Measurements from ENCODE around the gene IL11. TPM values are rescaled to one million over a fixed set of nuclear protein-coding genes. Genes with fewer than 3 reads are reported as not detected.

IL11 gene
- total and polyA plus RNA-seq, 4 donors = 0.23 to 2.1 (median 0.27) TPM; not detected in 1

DNA sequence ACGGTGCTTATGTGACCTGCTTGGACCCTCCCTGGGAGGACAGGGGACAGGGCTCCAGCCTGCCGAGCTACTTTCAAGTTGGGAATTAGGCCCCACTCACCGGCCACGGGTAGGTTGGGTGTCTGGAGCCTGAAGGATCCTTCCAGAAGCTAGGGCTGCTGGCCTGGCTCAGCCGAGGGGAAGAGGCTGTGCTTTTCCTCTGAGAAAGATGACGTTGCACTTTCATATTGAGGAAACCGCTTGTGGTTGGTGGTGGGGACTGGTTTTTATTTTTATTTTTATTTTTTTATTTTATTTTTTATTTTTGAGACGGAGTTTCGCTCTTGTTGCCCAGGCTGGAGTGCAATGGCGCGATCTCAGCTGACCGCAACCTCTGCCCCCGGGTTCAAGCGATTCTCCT is 45.1 kb downstream of the IL11 start, which contains the start of gene TMEM150B:
TSS of gene TMEM150B (minus strand) at position 170 of the 400 bp plus-strand sequence. CDS start 4,305 bp downstream, outside the sequence.
- Histone ChIP-seq H3K4me3 (ENCODE audit: low read length in 2 of 2) (no peak within 1 kb of the TSS), H3K27ac (ENCODE audit: low read depth in 1 of 2, low read length in 2 of 2) (no peak within 1 kb of the TSS), H3K9me3 (ENCODE audit: control insufficient read depth, low read length) (no peaks in the 10 kb centered on the region), H3K27me3 (ENCODE audit: control insufficient read depth in 1 of 2, insufficient read depth in 2 of 2, low read length in 1 of 2) (no peaks in the 10 kb centered on the region), H3K4me1 (ENCODE audit: control insufficient read depth in 1 of 2, insufficient read depth in 2 of 2, low read length in 2 of 2) (peaks cover 0 to 3% of the 10 kb centered on the region in 2 donors), H3K36me3 (ENCODE audit: control insufficient read depth in 1 of 2, insufficient read depth in 2 of 2, low read length in 1 of 2) (no peaks in the 10 kb centered on the region)
- WGBS, 2 donors = 83 to 84% methylated on average over 14 of the region's 14 CpGs
- ATAC-seq (ENCODE audit: low FRiP score) (peak; percentile 38), DNase-seq (no peak)
- intact Hi-C loops (cut with DNase I) = no loop called here

DNA sequence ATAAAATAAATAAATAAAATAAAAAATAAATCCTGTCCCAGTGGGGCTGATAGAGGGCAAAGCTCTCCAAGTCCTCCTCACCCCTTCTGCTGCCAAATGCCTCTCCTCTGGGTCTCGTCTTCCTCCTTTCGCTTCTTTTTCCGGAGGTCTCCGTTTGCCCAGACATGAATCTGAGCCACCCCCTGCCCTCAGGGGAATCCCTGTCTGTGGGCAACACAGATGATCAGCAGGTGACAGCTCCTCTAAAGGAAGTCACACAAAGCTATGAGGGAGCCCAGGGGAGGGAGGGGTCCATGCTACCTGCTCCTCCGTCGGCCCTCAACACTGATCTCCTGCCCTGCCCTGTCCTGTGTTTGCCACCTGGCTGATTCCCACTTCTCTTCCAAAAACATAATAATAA is 45.6 kb downstream of the IL11 start:
- 76 to 91% methylated on average over 6 of the region's 6 CpGs for WGBS, 2 donors
- intact Hi-C loops (cut with DNase I) = no loop called here
- Histone ChIP-seq H3K27me3 (ENCODE audit: control insufficient read depth in 1 of 2, insufficient read depth in 2 of 2, low read length in 1 of 2) (no peaks in the 10 kb centered on the region), H3K27ac (ENCODE audit: low read depth in 1 of 2, low read length in 2 of 2) (no peak overlapping the region), H3K4me1 (ENCODE audit: control insufficient read depth in 1 of 2, insufficient read depth in 2 of 2, low read length in 2 of 2) (peaks cover 0 to 3% of the 10 kb centered on the region in 2 donors), H3K4me3 (ENCODE audit: low read length in 2 of 2) (no peak overlapping the region), H3K9me3 (ENCODE audit: control insufficient read depth, low read length) (no peaks in the 10 kb centered on the region), H3K36me3 (ENCODE audit: control insufficient read depth in 1 of 2, insufficient read depth in 2 of 2, low read length in 1 of 2) (no peaks in the 10 kb centered on the region)
- DNase-seq (no peak), ATAC-seq (ENCODE audit: low FRiP score) (no peak)

DNA sequence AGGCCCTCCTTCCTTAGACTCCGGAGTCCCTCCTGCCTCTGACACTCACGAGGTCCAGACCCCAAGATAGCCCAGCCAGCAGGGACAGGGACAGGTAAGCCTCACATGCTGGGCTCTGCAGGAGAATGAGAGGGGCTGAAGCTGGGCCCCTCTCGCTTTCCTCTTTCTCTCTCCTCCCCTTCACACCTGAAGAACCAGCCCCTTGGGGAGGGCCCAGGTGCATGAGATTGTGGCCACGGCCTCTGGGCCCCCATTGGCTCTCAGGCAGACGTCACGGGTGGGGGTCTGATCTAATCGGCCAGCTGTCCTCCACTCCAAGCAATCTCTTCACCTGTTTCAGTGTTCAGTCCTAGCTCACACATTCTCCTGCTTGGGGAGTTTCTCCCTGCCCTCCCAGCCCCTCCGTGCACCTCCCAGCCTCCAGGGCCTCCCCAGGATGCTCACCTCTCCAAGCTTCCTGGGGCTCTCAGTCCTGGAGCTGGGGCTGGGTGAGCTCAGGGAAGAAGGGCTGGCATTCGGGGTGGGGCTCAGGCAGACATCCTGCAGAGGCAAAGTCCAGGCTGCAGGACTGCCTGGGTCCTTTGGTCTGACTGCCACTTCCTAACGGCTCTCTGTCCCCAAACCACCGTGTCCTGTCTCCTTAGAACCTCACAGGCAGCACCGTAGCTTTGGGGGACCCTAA is 47.9 kb downstream of the IL11 start:
- Histone ChIP-seq H3K4me1 (ENCODE audit: control insufficient read depth in 1 of 2, insufficient read depth in 2 of 2, low read length in 2 of 2) (no peaks in the 10 kb centered on the region), H3K27me3 (ENCODE audit: control insufficient read depth in 1 of 2, insufficient read depth in 2 of 2, low read length in 1 of 2) (no peaks in the 10 kb centered on the region), H3K9me3 (ENCODE audit: control insufficient read depth, low read length) (no peaks in the 10 kb centered on the region), H3K36me3 (ENCODE audit: control insufficient read depth in 1 of 2, insufficient read depth in 2 of 2, low read length in 1 of 2) (no peaks in the 10 kb centered on the region), H3K27ac (ENCODE audit: low read depth in 1 of 2, low read length in 2 of 2) (no peak overlapping the region), H3K4me3 (ENCODE audit: low read length in 2 of 2) (no peak overlapping the region)
- intact Hi-C loops (cut with DNase I) = no loop called here
- DNase-seq (no peak), ATAC-seq (ENCODE audit: low FRiP score) (no peak)
- 58 to 69% methylated on average over 12 of the region's 12 CpGs for whole genome bisulfite sequencing, 2 donors

DNA sequence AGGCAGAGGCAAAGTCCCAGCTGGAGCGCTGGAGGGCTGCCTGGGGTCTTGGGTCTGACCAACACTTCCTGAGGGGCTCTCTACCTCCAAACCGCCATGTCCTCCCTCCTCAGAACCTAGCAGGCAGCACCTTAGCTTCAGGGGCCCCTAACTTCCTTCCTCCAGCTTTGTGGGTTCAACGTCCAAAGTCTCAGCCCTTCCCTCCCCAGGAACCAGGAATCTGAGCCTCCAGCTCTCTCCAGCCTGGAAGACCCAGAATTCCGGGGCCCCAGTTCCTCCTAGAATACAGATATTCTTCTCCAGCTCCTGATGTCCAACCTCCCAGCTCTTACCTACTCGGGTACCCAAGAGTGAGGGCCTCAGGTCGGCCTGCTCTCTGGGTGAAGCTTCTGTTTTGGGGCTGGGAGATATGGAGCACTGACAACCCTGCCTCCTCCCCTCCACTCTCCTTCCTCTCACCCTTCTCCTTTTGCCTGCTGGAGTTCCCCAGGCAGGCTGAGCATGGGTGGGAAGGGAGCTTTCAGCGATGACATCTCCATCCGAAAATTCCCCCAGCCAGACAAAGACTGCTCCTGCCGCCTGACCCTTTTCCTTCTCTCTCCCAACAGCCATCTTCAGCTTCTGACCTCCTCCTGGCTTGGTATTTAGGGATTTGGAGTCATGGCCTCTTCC is 48.7 kb downstream of the IL11 start:
- ATAC-seq (ENCODE audit: low FRiP score) = no peak
- no peak overlapping the region for H3K27ac ChIP-seq (ENCODE audit: low read depth in 1 of 2, low read length in 2 of 2)
- WGBS, 2 donors = 84 to 87% methylated on average over 9 of the region's 9 CpGs

DNA sequence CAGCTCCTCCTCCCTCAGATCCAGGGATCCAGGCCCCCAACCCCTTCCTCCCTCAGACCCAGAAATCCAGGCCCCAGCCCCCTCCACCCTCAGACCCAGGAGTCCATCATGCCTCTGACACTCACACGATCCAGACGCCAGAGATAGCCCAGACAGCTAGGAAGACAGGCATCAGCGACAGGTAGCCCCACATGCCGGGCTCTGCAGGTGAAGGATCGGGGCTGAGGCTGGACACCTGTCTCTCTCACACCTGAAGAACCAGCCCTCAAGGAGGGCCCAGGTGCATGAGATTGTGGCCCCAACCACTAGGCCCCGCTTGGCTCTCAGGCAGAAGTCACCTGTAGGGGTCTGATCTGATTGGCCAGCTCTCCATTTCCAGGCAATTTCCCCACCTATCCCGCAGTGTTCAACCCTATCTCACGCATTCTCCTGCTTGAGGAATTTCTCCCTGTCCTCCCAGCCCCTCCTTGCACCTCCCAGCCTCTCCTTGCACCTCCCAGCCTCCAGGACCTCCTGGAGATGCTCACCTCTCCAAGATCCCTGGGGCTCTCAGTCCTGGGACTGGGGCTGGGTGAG is 49.3 kb downstream of the IL11 start:
- Histone ChIP-seq H3K4me3 (ENCODE audit: low read length in 2 of 2) (no peak overlapping the region), H3K4me1 (ENCODE audit: control insufficient read depth in 1 of 2, insufficient read depth in 2 of 2, low read length in 2 of 2) (no peaks in the 10 kb centered on the region), H3K27me3 (ENCODE audit: control insufficient read depth in 1 of 2, insufficient read depth in 2 of 2, low read length in 1 of 2) (no peaks in the 10 kb centered on the region), H3K27ac (ENCODE audit: low read depth in 1 of 2, low read length in 2 of 2) (no peak overlapping the region), H3K36me3 (ENCODE audit: control insufficient read depth in 1 of 2, insufficient read depth in 2 of 2, low read length in 1 of 2) (no peaks in the 10 kb centered on the region), H3K9me3 (ENCODE audit: control insufficient read depth, low read length) (no peaks in the 10 kb centered on the region)
- DNase-seq (no peak), ATAC-seq (ENCODE audit: low FRiP score) (no peak)
- 87 to 88% methylated on average over 8 of the region's 8 CpGs for WGBS, 2 donors
- intact Hi-C loops (cut with DNase I) = no loop called here

More for the DNA sequence above, 48.7 kb downstream of the IL11 start:
- intact Hi-C loops (cut with DNase I) = no loop called here
- Histone ChIP-seq H3K4me3 (ENCODE audit: low read length in 2 of 2) (no peak overlapping the region), H3K4me1 (ENCODE audit: control insufficient read depth in 1 of 2, insufficient read depth in 2 of 2, low read length in 2 of 2) (no peaks in the 10 kb centered on the region), H3K9me3 (ENCODE audit: control insufficient read depth, low read length) (no peaks in the 10 kb centered on the region), H3K27me3 (ENCODE audit: control insufficient read depth in 1 of 2, insufficient read depth in 2 of 2, low read length in 1 of 2) (no peaks in the 10 kb centered on the region), H3K36me3 (ENCODE audit: control insufficient read depth in 1 of 2, insufficient read depth in 2 of 2, low read length in 1 of 2) (no peaks in the 10 kb centered on the region)
- no peak for DNase-seq

DNA sequence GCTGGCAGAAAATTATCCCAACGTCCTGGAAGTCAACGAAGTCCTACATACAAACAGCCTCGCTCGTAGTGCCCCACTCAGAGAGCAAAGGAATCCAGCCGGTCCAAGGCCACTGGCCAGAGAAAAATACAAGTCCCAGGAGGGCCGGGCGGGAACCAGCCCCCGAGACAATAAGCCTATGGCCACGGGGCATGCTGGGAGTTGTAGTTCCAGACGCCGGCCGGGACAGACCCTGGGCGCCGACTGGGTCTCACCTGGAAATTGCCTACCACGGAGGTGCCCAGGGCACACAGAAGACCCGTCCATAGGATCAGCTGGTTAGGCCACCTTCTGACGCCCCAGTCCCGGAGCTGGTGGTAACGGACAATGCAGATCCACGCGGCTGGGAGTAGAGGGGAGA is 50.5 kb downstream of the IL11 start:
- intact Hi-C loops (cut with DNase I) = no loop called here
- ATAC-seq (ENCODE audit: low FRiP score) (peak; percentile 66), DNase-seq (no peak)

DNA sequence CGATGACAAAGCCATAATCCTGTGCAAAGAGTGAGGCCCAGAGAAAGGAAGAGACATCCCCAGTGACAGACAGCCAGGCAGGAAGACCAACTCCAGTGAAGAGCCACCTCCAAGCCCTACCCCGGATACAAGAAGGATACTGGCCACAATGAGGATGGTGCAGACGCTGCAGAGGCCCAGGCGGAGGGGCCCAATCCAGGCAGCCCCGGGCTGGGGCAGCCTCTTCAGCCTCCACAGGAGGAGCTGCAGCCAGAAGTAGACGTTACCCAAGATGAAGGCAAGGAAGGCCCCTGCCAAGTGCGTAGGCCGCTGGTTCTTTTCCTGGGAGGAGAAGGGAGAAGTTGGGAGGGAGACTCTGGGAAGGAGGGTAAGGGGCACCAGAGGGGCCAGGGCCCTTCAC is 53.6 kb downstream of the IL11 start:
- intact Hi-C loops (cut with DNase I) = no loop called here
- Histone ChIP-seq H3K27ac (ENCODE audit: low read depth in 1 of 2, low read length in 2 of 2) (no peak overlapping the region), H3K9me3 (ENCODE audit: control insufficient read depth, low read length) (no peaks in the 10 kb centered on the region), H3K27me3 (ENCODE audit: control insufficient read depth in 1 of 2, insufficient read depth in 2 of 2, low read length in 1 of 2) (no peaks in the 10 kb centered on the region), H3K4me3 (ENCODE audit: low read length in 2 of 2) (no peak overlapping the region), H3K4me1 (ENCODE audit: control insufficient read depth in 1 of 2, insufficient read depth in 2 of 2, low read length in 2 of 2) (no peaks in the 10 kb centered on the region), H3K36me3 (ENCODE audit: control insufficient read depth in 1 of 2, insufficient read depth in 2 of 2, low read length in 1 of 2) (no peaks in the 10 kb centered on the region)
- 81 to 82% methylated on average over 8 of the region's 8 CpGs for WGBS, 2 donors
- DNase-seq = no peak
- no peak for ATAC-seq (ENCODE audit: low FRiP score)

More for the DNA sequence above, 50.5 kb downstream of the IL11 start:
- no peak overlapping the region for H3K4me3 ChIP-seq (ENCODE audit: low read length in 2 of 2)
- H3K9me3 ChIP-seq (ENCODE audit: control insufficient read depth, low read length) = no peaks in the 10 kb centered on the region
- H3K27ac ChIP-seq (ENCODE audit: low read depth in 1 of 2, low read length in 2 of 2) = no peak overlapping the region
- no peaks in the 10 kb centered on the region for H3K4me1 ChIP-seq (ENCODE audit: control insufficient read depth in 1 of 2, insufficient read depth in 2 of 2, low read length in 2 of 2)
- H3K27me3 ChIP-seq (ENCODE audit: control insufficient read depth in 1 of 2, insufficient read depth in 2 of 2, low read length in 1 of 2) = no peaks in the 10 kb centered on the region
- H3K36me3 ChIP-seq (ENCODE audit: control insufficient read depth in 1 of 2, insufficient read depth in 2 of 2, low read length in 1 of 2) = no peaks in the 10 kb centered on the region
- whole genome bisulfite sequencing, 2 donors = 8 to 10% methylated on average over 21 of the region's 21 CpGs

DNA sequence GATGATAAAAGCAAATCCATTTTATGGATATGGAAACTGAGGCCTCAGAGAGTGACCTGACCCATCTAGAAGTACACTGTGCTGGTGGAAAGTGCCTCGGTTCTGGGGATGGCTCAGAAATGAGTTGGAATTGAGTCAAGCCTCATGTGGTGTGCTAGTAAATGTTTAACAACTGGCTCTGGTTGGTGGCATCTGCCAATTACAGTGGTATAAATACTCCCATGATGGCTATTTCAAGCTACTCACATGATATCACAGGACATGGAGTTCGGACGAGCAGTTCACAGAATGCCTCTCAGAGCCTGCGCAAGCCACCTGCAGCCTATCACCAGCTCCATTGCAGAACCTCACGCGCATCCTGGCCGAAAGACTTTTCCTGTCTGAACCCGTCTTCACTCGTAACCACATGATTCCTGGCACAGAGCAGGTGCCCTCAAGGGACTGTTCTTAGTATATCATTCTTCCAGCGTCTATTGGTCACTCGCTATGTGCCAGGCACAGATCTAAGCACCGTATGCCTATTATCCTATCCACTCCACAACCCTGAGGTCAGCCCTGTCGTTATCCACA is 54.2 kb downstream of the IL11 start:
- Histone ChIP-seq H3K27ac (ENCODE audit: low read depth in 1 of 2, low read length in 2 of 2) (no peak overlapping the region), H3K4me3 (ENCODE audit: low read length in 2 of 2) (no peak overlapping the region), H3K9me3 (ENCODE audit: control insufficient read depth, low read length) (no peaks in the 10 kb centered on the region), H3K4me1 (ENCODE audit: control insufficient read depth in 1 of 2, insufficient read depth in 2 of 2, low read length in 2 of 2) (no peaks in the 10 kb centered on the region), H3K27me3 (ENCODE audit: control insufficient read depth in 1 of 2, insufficient read depth in 2 of 2, low read length in 1 of 2) (no peaks in the 10 kb centered on the region), H3K36me3 (ENCODE audit: control insufficient read depth in 1 of 2, insufficient read depth in 2 of 2, low read length in 1 of 2) (no peaks in the 10 kb centered on the region)
- 86 to 87% methylated on average over 13 of the region's 13 CpGs for WGBS, 2 donors
- ATAC-seq (ENCODE audit: low FRiP score) (no peak), DNase-seq (no peak)
- intact Hi-C loops (cut with DNase I) = no loop called here

Data from aorta (tissue), 5 donors.